ENCODE results near the gene ABCA13.

The ABCA13 gene

DNA sequence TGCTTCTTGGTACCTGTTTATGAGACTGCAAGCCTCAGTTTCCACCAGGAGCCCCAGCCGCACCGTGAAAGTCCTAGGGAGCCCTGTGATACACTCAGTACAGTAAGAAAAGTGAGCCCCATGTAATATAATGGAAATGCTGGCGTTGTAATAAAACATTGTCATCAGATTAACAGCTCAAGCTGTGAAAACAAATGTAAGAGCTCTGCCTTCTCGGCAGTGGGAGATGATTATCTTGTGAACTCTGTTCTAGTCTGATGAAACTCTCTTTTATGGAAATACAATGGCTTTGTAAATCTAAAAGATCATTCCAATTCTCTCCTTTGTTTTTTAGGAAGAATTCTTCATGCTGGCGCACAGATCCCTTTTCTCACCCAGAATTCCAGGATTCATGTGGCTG is 299.9 kb downstream of the ABCA13 start (continued):
- TF ChIP-seq ZNF837 (tag by site-specific recombination; IDR thresholded peaks at IDR 0.05) (no peak), ZNF324 (tag by site-specific recombination; IDR thresholded peaks at IDR 0.05) (no peak), GLI4 (tag by site-specific recombination; IDR thresholded peaks at IDR 0.05) (no peak)

DNA sequence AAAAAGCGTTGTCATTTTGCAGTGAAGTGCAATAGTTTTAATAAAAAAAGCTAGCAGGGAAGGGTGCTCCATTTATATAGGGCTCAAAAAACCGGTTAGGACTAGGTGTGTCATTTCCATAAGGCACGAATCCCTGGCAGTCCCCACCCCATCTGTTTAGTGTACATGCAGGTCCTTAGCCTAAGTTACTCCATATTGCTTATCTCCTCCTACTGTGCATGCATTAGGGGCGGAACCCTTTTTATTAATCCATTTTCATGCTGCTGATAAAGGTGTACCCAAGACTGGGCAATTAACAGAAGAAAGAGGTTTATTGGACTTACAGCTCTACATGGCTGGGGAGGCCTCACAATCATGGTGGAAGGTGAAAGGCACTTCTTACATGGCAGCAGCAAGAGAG is 301.4 kb downstream of the ABCA13 start:
- H3K9me3 ChIP-seq (ENCODE audit: control insufficient read depth, insufficient read depth, low read depth, low read length) = no peaks in the 10 kb centered on the region
- no peak overlapping the region for H3K4me3 ChIP-seq (ENCODE audit: low read depth, low read length)
- POLR2A ChIA-PET = no interaction called here
- no peaks in the 10 kb centered on the region for H3K4me1 ChIP-seq (ENCODE audit: control insufficient read depth, insufficient read depth, low read length)
- CTCF ChIA-PET = interaction anchor here (1.1 kb wide), 1 partner anchor 9 kb away, joined by 3 read pairs; no protein-coding TSS in a partner anchor
- no peaks in the 10 kb centered on the region for H3K36me3 ChIP-seq (ENCODE audit: control insufficient read depth in 2 of 2, insufficient read depth in 1 of 2, low read length in 2 of 2)
- H3K27ac ChIP-seq (ENCODE audit: extremely low read depth, low read depth, low read length) = no peak overlapping the region
- TF ChIP-seq ZNF223 (tag by site-specific recombination; IDR thresholded peaks at IDR 0.05) (no peak), ZNF624 (tag by site-specific recombination; IDR thresholded peaks at IDR 0.05) (no peak), ZNF626 (tag by site-specific recombination; IDR thresholded peaks at IDR 0.05) (no peak), GLIS1 (tag by site-specific recombination; IDR thresholded peaks at IDR 0.05) (no peak), ZNF211 (tag by site-specific recombination; IDR thresholded peaks at IDR 0.05; ENCODE audit: low read depth) (no peak), ZNF248 (tag by site-specific recombination; IDR thresholded peaks at IDR 0.05) (no peak), ZNF121 (tag by site-specific recombination; IDR thresholded peaks at IDR 0.05) (no peak)
- TF ChIP-seq, protein P1, sequence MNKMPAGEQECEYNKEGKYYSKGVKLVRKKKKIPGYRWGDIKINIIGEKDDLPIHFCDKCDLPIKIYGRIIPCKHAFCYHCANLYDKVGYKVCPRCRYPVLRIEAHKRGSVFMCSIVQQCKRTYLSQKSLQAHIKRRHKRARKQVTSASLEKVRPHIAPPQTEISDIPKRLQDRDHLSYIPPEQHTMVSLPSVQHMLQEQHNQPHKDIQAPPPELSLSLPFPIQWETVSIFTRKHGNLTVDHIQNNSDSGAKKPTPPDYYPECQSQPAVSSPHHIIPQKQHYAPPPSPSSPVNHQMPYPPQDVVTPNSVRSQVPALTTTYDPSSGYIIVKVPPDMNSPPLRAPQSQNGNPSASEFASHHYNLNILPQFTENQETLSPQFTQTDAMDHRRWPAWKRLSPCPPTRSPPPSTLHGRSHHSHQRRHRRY (tag by site-specific recombination; IDR thresholded peaks at IDR 0.05) = no peak
- TF ChIP-seq, protein P2, sequence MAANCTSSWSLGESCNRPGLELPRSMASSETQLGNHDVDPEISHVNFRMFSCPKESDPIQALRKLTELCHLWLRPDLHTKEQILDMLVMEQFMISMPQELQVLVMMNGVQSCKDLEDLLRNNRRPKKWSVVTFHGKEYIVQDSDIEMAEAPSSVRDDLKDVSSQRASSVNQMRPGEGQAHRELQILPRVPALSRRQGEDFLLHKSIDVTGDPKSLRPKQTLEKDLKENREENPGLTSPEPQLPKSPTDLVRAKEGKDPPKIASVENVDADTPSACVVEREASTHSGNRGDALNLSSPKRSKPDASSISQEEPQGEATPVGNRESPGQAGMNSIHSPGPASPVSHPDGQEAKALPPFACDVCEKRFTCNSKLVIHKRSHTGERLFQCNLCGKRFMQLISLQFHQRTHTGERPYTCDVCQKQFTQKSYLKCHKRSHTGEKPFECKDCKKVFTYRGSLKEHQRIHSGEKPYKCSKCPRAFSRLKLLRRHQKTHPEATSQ (tag by site-specific recombination; IDR thresholded peaks at IDR 0.05) = no peak
- TF ChIP-seq, protein P3, sequence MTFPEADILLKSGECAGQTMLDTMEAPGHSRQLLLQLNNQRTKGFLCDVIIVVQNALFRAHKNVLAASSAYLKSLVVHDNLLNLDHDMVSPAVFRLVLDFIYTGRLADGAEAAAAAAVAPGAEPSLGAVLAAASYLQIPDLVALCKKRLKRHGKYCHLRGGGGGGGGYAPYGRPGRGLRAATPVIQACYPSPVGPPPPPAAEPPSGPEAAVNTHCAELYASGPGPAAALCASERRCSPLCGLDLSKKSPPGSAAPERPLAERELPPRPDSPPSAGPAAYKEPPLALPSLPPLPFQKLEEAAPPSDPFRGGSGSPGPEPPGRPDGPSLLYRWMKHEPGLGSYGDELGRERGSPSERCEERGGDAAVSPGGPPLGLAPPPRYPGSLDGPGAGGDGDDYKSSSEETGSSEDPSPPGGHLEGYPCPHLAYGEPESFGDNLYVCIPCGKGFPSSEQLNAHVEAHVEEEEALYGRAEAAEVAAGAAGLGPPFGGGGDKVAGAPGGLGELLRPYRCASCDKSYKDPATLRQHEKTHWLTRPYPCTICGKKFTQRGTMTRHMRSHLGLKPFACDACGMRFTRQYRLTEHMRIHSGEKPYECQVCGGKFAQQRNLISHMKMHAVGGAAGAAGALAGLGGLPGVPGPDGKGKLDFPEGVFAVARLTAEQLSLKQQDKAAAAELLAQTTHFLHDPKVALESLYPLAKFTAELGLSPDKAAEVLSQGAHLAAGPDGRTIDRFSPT (tag by site-specific recombination; IDR thresholded peaks at IDR 0.05) = no peak
- TF ChIP-seq, protein P4, sequence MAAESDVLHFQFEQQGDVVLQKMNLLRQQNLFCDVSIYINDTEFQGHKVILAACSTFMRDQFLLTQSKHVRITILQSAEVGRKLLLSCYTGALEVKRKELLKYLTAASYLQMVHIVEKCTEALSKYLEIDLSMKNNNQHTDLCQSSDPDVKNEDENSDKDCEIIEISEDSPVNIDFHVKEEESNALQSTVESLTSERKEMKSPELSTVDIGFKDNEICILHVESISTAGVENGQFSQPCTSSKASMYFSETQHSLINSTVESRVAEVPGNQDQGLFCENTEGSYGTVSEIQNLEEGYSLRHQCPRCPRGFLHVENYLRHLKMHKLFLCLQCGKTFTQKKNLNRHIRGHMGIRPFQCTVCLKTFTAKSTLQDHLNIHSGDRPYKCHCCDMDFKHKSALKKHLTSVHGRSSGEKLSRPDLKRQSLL (tag by site-specific recombination; IDR thresholded peaks at IDR 0.05) = no peak
- TF ChIP-seq, protein P5, sequence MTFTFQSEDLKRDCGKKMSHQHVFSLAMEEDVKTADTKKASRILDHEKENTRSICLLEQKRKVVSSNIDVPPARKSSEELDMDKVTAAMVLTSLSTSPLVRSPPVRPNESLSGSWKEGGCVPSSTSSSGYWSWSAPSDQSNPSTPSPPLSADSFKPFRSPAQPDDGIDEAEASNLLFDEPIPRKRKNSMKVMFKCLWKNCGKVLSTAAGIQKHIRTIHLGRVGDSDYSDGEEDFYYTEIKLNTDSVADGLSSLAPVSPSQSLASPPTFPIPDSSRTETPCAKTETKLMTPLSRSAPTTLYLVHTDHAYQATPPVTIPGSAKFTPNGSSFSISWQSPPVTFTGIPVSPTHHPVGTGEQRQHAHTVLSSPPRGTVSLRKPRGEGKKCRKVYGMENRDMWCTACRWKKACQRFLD (tag by site-specific recombination; IDR thresholded peaks at IDR 0.05) = no peak

DNA sequence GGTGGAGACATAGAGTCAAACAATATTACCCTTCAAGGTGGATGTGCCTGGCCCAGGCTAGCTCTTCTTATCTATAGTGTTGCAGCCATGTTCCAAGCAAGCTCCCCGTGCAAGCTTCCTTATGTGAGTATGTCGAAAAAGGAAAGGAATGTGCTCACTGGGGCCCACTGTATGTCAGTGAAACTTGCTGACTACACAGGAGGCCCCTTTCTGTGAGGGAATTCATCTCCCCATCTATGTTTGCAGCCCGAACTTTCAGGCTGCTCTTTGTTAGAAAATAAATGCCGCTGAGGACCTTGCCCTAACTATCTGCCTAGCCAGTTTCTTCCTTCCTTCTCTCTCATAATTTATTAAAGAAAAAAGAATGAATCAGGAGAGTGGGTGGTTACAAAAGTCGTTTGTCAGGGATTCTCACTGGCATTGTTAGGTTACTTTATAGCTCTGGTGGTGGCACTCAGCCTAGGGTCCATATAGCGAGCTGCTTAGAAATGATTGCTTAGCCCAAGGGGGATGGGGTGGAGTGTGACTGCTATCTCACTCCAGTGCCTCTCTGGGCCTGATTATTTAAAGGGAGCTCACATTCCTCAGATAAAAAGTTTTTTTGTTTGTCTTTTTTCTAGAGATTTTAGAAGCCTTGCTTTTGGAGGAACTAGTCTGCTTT is 302.1 kb downstream of the ABCA13 start:
- no peak for TF ChIP-seq ZNF777 (tag by site-specific recombination; IDR thresholded peaks at IDR 0.05; ENCODE audit: borderline replicate concordance)
- TF ChIP-seq ZNF426 (tag by site-specific recombination; IDR thresholded peaks at IDR 0.05) = no peak
- no peak for TF ChIP-seq KLF16 (tag by site-specific recombination; IDR thresholded peaks at IDR 0.05)
- TF ChIP-seq BCL11A (tag by site-specific recombination; IDR thresholded peaks at IDR 0.05; ENCODE audit: low read depth) = no peak
- no peak for TF ChIP-seq ZNF561 (tag by site-specific recombination; IDR thresholded peaks at IDR 0.05; ENCODE audit: borderline replicate concordance)
- TF ChIP-seq, protein P6, sequence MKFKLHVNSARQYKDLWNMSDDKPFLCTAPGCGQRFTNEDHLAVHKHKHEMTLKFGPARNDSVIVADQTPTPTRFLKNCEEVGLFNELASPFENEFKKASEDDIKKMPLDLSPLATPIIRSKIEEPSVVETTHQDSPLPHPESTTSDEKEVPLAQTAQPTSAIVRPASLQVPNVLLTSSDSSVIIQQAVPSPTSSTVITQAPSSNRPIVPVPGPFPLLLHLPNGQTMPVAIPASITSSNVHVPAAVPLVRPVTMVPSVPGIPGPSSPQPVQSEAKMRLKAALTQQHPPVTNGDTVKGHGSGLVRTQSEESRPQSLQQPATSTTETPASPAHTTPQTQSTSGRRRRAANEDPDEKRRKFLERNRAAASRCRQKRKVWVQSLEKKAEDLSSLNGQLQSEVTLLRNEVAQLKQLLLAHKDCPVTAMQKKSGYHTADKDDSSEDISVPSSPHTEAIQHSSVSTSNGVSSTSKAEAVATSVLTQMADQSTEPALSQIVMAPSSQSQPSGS (tag by site-specific recombination; IDR thresholded peaks at IDR 0.05; ENCODE audit: low read depth) = no peak
- POLR2A ChIA-PET = no interaction called here
- H3K4me1 ChIP-seq (ENCODE audit: control insufficient read depth, insufficient read depth, low read length) = no peaks in the 10 kb centered on the region
- H3K9me3 ChIP-seq (ENCODE audit: control insufficient read depth, insufficient read depth, low read depth, low read length) = no peaks in the 10 kb centered on the region
- H3K36me3 ChIP-seq (ENCODE audit: control insufficient read depth in 2 of 2, insufficient read depth in 1 of 2, low read length in 2 of 2) = no peaks in the 10 kb centered on the region
- H3K4me3 ChIP-seq (ENCODE audit: low read depth, low read length) = no peak overlapping the region
- CTCF ChIA-PET = interaction anchor here (1.1 kb wide), 1 partner anchor 9 kb away, joined by 3 read pairs; no protein-coding TSS in a partner anchor
- no peak overlapping the region for H3K27ac ChIP-seq (ENCODE audit: extremely low read depth, low read depth, low read length)
